GM08714 (cell line): ENCODE measurements around the gene DDHD1.
A peak's percentile ranks its signal among the peaks of the same experiment; 100 is the strongest.
"Not testable (repeated sequence)": the region's sequence is repeated elsewhere in the genome, so short reads cannot be mapped to it uniquely, and the experiment has no call there.

Source experiments
- H3K4me3 ChIP-seq: fragments of 200-500 bp; sonication (Bioruptor generic); 2 replicates; pipeline ENCODE4 v1.5.1; 2014; ENCODE audit warnings: mild to moderate bottlenecking, low read length, inconsistent platforms
- ZNF274 ChIP-seq: IDR thresholded peaks from 2 replicates; pipeline ENCODE4 v1.6.1; 2012; ENCODE audit warnings: mild to moderate bottlenecking, low read depth, low read length

The DDHD1 gene

GRCh38 chr14:53152887-53153701 lies at the start of gene DDHD1:
Gene DDHD1 (minus strand): TSS chr14:53153323. CDS start chr14:53153098, 225 bp downstream.
- no peak for TF ChIP-seq ZNF274
- peak within 1 kb of the TSS; percentile 100 for H3K4me3 ChIP-seq

- H3K4me3 ChIP-seq = no peak overlapping the region
- no peak for TF ChIP-seq ZNF274
Measured at GRCh38 chr14:53195949-53196348, 42.8 kb upstream of the DDHD1 start.

- no peak overlapping the region for H3K4me3 ChIP-seq
- no peak for TF ChIP-seq ZNF274
Measured at GRCh38 chr14:53193193-53193592, 40.1 kb upstream of the DDHD1 start.

- no peak for TF ChIP-seq ZNF274
- no peak overlapping the region for H3K4me3 ChIP-seq
Measured at GRCh38 chr14:53192052-53192760, 39.1 kb upstream of the DDHD1 start.

GRCh38 chr14:53190938-53191337 lies 37.8 kb upstream of the DDHD1 start:
- H3K4me3 ChIP-seq = no peak overlapping the region
- TF ChIP-seq ZNF274 = no peak

GRCh38 chr14:53187921-53188463 lies 34.9 kb upstream of the DDHD1 start:
- H3K4me3 ChIP-seq = no peak overlapping the region
- TF ChIP-seq ZNF274 = no peak

GRCh38 chr14:53186532-53186931 lies 33.4 kb upstream of the DDHD1 start:
- TF ChIP-seq ZNF274 = no peak
- H3K4me3 ChIP-seq = no peak overlapping the region

- H3K4me3 ChIP-seq = no peak overlapping the region
- no peak for TF ChIP-seq ZNF274
Measured at GRCh38 chr14:53183611-53184010, 30.5 kb upstream of the DDHD1 start.

GRCh38 chr14:53183056-53183455 lies 29.9 kb upstream of the DDHD1 start:
- H3K4me3 ChIP-seq = no peak overlapping the region
- no peak for TF ChIP-seq ZNF274

GRCh38 chr14:53181463-53182081 lies 28.4 kb upstream of the DDHD1 start:
- H3K4me3 ChIP-seq = not testable (repeated sequence)

GRCh38 chr14:53180272-53181221 lies 27.4 kb upstream of the DDHD1 start:
- H3K4me3 ChIP-seq = no peak overlapping the region
- no peak for TF ChIP-seq ZNF274

GRCh38 chr14:53179486-53180005 lies 26.4 kb upstream of the DDHD1 start:
- H3K4me3 ChIP-seq = not testable (repeated sequence)

- H3K4me3 ChIP-seq = no peak overlapping the region
- no peak for TF ChIP-seq ZNF274
Measured at GRCh38 chr14:53175375-53175774, 22.3 kb upstream of the DDHD1 start.
